Transverse colon (tissue), 4 donors: ENCODE measurements around the gene ADD1. TPM values are rescaled to one million over a fixed set of nuclear protein-coding genes. Genes with fewer than 3 reads are reported as not detected.
A peak's percentile ranks its signal among the peaks of the same experiment; 100 is the strongest.

Source experiments
- DNase-seq: peaks from one replicate; pipeline ENCODE4 v3.0.0-alpha.2; 2019
- H3K27ac ChIP-seq, 4 donors: fragments of 200-600 bp; sonication (generic); 2 replicates each; pipeline ENCODE4 v1.5.1; 2016 to 2018; ENCODE audit warnings: inconsistent platforms in 4 of 4
- H3K27me3 ChIP-seq: fragments of 200-600 bp; sonication (generic); 2 replicates; pipeline ENCODE4 v1.5.1; 2017; ENCODE audit warnings: inconsistent platforms
- H3K36me3 ChIP-seq, 4 donors: fragments of 200-600 bp; sonication (generic); 2 replicates each; pipeline ENCODE4 v1.5.1; 2017 to 2019; ENCODE audit warnings: inconsistent platforms in 4 of 4
- H3K4me1 ChIP-seq, 4 donors: fragments of 200-600 bp; sonication (generic); 2 replicates each; pipeline ENCODE4 v1.5.1; 2017 to 2020; ENCODE audit warnings: inconsistent platforms in 4 of 4
- H3K4me3 ChIP-seq, 4 donors: fragments of 200-600 bp; sonication (generic); 1 replicate in 1 of 4; 2 replicates in 3 of 4; pipeline versions ENCODE4 v1.5.1 to v1.6.1; 2017 to 2019; ENCODE audit warnings: inconsistent platforms in 4 of 4
- H3K9me3 ChIP-seq, 2 donors: fragments of 200-600 bp; sonication (generic); 2 replicates each; pipeline ENCODE4 v1.5.1; 2017 to 2019; ENCODE audit warnings: inconsistent platforms in 2 of 2
- EP300 ChIP-seq: sonication (generic); formaldehyde crosslinking; IDR thresholded peaks from one replicate; pipeline ENCODE4 v1.6.1; 2017; ENCODE audit warnings: antibody characterized with exemption, low read depth
- POLR2A ChIP-seq: fragments of 450-650 bp; IDR thresholded peaks from one replicate; pipeline ENCODE4 v1.6.1; 2016; ENCODE audit warnings: antibody characterized with exemption, mild to moderate bottlenecking, moderate library complexity
- POLR2AphosphoS5 ChIP-seq, 3 donors: sonication (generic); formaldehyde crosslinking; IDR thresholded peaks; one replicate each; pipeline ENCODE4 v1.6.1; 2016; ENCODE audit warnings: antibody characterized with exemption in 3 of 3
- WGBS, 2 donors: methylation state at CpG; one replicate each; pipeline ENCODE4 v1.1.5; 2018; ENCODE audit warnings: low coverage in 1 of 2; 5-methylcytosine and 5-hydroxymethylcytosine counted together
- in situ Hi-C, 4 donors: fragments of 200-750 bp; cut with MboI; loops; one replicate each; pipeline versions ENCODE4 v1.15.0 to v1.15.1; 2017; ENCODE audit warnings: low sequenced_read_pairs in 3 of 4, low pct_ligation_motif_present in 1 of 4, low pct_unique_long_range_greater_than_20kb in 1 of 4
- intact Hi-C: fragments of 100-400 bp; cut with DNase I; formaldehyde crosslinking; loops from one replicate; pipeline ENCODE4 v1.15.1; 2023; ENCODE audit warnings: low total_unique reads
- total RNA-seq, 4 donors: library from RNA; depleted of rRNA; stranded (reverse); fragments of >200 nt; gene quantifications; one replicate each; pipeline ENCODE4 v1.1.0, GENCODE V29; 2016
- TF ChIP-seq, protein P1 (sequence below), 5 experiments: fragments of 200-600 bp in 3 of 5; fragments of 450-650 bp in 2 of 5; sonication (generic) in 3 of 5; IDR thresholded peaks; 1 replicate in 2 of 5; 2 replicates in 3 of 5; pipeline ENCODE4 v1.5.1; 2016 to 2017; ENCODE audit warnings: antibody characterized with exemption in 5 of 5, inconsistent platforms in 3 of 5, mild to moderate bottlenecking in 2 of 5, moderate library complexity in 1 of 5

The ADD1 gene
- total RNA-seq, 4 donors from 2014 or later, result 218 to 392 (median 299) TPM

DNA sequence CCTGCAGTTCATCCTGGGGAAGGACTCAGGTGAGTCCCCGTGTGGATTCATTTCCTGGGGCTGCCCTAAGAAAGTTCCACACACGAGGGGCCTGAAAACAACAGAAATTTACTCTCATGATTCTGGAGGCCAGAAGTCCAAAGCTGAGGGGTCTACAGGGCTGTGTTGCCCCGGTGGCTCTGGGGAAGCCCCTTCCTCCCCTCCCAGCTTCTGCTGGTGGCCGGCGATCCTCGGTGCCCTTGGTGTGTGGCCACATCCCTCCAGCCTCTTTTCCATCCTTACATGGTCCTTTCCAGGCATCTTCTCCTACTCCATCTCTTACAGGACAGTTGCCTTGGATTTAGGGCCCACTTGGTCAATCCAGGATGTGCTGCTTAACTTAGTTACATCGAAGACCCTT is 35.6 kb upstream of the ADD1 start:
- no peak overlapping the region for H3K27ac ChIP-seq
- TF ChIP-seq POLR2A (no peak), POLR2AphosphoS5 (IDR thresholded peaks at IDR 0.05) (no peak), EP300 (no peak)
- TF ChIP-seq, protein P1, sequence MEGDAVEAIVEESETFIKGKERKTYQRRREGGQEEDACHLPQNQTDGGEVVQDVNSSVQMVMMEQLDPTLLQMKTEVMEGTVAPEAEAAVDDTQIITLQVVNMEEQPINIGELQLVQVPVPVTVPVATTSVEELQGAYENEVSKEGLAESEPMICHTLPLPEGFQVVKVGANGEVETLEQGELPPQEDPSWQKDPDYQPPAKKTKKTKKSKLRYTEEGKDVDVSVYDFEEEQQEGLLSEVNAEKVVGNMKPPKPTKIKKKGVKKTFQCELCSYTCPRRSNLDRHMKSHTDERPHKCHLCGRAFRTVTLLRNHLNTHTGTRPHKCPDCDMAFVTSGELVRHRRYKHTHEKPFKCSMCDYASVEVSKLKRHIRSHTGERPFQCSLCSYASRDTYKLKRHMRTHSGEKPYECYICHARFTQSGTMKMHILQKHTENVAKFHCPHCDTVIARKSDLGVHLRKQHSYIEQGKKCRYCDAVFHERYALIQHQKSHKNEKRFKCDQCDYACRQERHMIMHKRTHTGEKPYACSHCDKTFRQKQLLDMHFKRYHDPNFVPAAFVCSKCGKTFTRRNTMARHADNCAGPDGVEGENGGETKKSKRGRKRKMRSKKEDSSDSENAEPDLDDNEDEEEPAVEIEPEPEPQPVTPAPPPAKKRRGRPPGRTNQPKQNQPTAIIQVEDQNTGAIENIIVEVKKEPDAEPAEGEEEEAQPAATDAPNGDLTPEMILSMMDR (IDR thresholded peaks at IDR 0.05), result no peak
- in situ Hi-C loops (no loop called here), intact Hi-C loops (no loop called here)
- no peak overlapping the region for H3K4me3 ChIP-seq
- no peaks in the 10 kb centered on the region for H3K27me3 ChIP-seq
- 87% methylated on average over 7 of the region's 7 CpGs; no CpG with 5 or more reads in 1 of the 2 donors for WGBS, 2 donors
- no peak for DNase-seq
- no peaks in the 10 kb centered on the region for H3K36me3 ChIP-seq
- peaks cover 43 to 82% (median 60%) of the 10 kb centered on the region in 4 donors for H3K4me1 ChIP-seq
- no peaks in the 10 kb centered on the region for H3K9me3 ChIP-seq

DNA sequence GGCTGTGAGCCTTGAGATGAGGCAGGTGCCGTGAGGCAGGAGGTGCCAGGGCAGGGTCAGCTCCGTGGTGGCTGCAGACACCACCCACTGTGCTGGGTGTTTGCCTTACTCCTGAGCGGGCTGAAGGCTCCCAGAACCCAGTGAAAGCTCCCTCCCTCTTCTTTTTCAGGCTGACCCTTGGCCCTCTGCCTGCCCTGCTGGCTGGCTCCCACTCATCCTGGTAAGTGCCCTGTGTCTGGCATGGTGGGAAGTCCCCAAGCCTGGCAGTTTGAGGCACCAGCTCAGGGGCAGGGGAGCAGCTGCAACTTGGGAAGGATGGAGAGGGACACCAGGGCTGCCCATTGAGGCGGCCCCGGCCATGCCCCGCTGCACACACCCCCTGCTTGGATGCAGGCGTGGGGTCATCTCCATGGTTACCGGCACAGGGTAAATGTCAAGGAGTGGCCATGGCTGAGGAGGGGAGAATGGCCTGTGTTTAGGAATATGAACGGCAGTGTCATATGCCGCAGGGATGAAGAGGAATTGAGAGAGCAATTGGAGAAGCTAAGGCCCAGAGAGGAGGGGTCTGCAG is 33.9 kb upstream of the ADD1 start:
- DNase-seq, result no peak
- in situ Hi-C loops, result no loop called here
- Histone ChIP-seq H3K36me3 (no peaks in the 10 kb centered on the region), H3K4me3 (no peak overlapping the region), H3K27ac (no peak overlapping the region), H3K27me3 (no peaks in the 10 kb centered on the region), H3K4me1 (peaks cover 37 to 71% (median 48%) of the 10 kb centered on the region in 4 donors), H3K9me3 (no peaks in the 10 kb centered on the region)
- TF ChIP-seq, protein P1 (IDR thresholded peaks at IDR 0.05), result no peak
- TF ChIP-seq EP300 (no peak), POLR2A (no peak), POLR2AphosphoS5 (IDR thresholded peaks at IDR 0.05) (no peak)
- intact Hi-C loops, result no loop called here
- WGBS, 2 donors, result 71 to 89% methylated on average over 7 to 10 of the region's 10 CpGs

- Histone ChIP-seq H3K27ac (peak overlapping the region in 2 of 4 donors; percentile 77 to 79), H3K36me3 (no peaks in the 10 kb centered on the region), H3K27me3 (no peaks in the 10 kb centered on the region), H3K4me3 (no peak overlapping the region), H3K9me3 (no peaks in the 10 kb centered on the region), H3K4me1 (peaks cover 30 to 64% (median 41%) of the 10 kb centered on the region in 4 donors)
- TF ChIP-seq POLR2A, result no peak
- TF ChIP-seq, protein P1 (IDR thresholded peaks at IDR 0.05), result no peak
- no peak for TF ChIP-seq EP300
- TF ChIP-seq POLR2AphosphoS5 (IDR thresholded peaks at IDR 0.05), result no peak
- in situ Hi-C loops (no loop called here), intact Hi-C loops (no loop called here)
- DNase-seq, result no peak
- 85% methylated on average over 10 of the region's 10 CpGs; no CpG with 5 or more reads in 1 of the 2 donors for WGBS, 2 donors
Observed at GRCh38 chr4:2810388-2810787, 33.3 kb upstream of the ADD1 start.

DNA sequence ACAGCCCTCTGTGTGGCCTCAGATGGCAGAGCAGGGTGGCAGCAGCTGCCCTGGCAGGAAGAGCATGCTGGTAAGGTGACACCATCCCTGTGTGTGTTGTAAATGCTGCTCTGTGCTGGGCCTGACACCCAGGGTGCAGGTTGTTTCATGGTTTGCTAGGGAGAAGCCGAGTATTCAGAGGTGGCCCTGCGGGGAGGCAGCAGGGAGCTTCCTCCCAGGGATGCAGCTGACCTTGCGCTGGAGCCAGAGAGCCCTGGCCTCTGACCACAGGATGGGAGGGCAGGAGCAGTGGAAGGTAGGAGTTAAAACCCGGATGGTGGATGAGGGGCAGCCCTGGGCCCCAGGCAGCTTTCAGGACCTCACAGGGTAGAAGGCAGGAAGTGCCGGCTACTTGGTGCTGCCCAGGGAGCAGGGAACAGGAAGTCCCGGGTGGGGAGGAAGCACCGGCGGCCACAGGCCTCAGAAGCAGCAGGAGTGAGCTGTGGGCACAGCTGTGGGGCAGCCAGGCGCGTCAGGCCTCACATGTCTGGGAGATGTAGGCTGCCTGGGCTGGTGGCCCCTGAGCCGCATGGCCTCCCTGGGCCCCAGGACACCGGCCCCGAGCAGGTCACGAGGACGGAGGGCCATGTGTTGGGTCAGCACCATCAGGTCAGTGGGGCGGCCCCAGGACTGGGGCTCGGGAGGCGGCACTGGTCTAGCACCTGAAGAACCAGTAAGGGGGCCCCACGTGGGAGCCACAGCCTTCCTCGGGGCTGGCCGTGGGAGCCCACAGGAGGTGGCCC is 31.6 kb upstream of the ADD1 start:
- in situ Hi-C loops, result no loop called here
- Histone ChIP-seq H3K27me3 (no peaks in the 10 kb centered on the region), H3K4me3 (peak overlapping the region in 3 of 4 donors; percentile 12 to 40 (median 27)), H3K9me3 (no peaks in the 10 kb centered on the region), H3K36me3 (no peaks in the 10 kb centered on the region), H3K4me1 (peaks cover 14 to 55% (median 25%) of the 10 kb centered on the region in 4 donors), H3K27ac (peak overlapping the region; percentile 77 to 89 (median 80))
- peak; percentile 85 for DNase-seq
- WGBS, 2 donors, result 45% methylated on average over 10 of the region's 21 CpGs; no CpG with 5 or more reads in 1 of the 2 donors
- TF ChIP-seq, protein P1 (IDR thresholded peaks at IDR 0.05), result no peak
- TF ChIP-seq POLR2AphosphoS5 (IDR thresholded peaks at IDR 0.05) (peak; percentile 25 to 66 (median 30)), POLR2A (peak; percentile 27)
- intact Hi-C loops, result no loop called here
